GM12875 (cell line): ENCODE measurements around the gene OR6N2.

Experiments used
- H3K4me3 ChIP-seq: one replicate; pipeline ENCODE4 v1.5.1; 2011; ENCODE audit warnings: low read depth, low read length, control low read depth
- TF ChIP-seq, protein P1 (sequence below): IDR thresholded peaks from 2 replicates; pipeline ENCODE4 v1.5.1; 2011; ENCODE audit warnings: low read depth, mild to moderate bottlenecking, control low read depth, inconsistent platforms, low read length, moderate library complexity, borderline replicate concordance; ENCODE audit not compliant: insufficient read depth

The OR6N2 gene

GRCh38 chr1:158781104-158781503, at the start of gene OR6N2:
Gene OR6N2, minus strand, starts transcription at chr1:158781204. Its CDS starts 3,569 bp downstream, at chr1:158777635.
- TF ChIP-seq, protein P1, sequence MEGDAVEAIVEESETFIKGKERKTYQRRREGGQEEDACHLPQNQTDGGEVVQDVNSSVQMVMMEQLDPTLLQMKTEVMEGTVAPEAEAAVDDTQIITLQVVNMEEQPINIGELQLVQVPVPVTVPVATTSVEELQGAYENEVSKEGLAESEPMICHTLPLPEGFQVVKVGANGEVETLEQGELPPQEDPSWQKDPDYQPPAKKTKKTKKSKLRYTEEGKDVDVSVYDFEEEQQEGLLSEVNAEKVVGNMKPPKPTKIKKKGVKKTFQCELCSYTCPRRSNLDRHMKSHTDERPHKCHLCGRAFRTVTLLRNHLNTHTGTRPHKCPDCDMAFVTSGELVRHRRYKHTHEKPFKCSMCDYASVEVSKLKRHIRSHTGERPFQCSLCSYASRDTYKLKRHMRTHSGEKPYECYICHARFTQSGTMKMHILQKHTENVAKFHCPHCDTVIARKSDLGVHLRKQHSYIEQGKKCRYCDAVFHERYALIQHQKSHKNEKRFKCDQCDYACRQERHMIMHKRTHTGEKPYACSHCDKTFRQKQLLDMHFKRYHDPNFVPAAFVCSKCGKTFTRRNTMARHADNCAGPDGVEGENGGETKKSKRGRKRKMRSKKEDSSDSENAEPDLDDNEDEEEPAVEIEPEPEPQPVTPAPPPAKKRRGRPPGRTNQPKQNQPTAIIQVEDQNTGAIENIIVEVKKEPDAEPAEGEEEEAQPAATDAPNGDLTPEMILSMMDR = no peak
- no peak within 1 kb of the TSS for H3K4me3 ChIP-seq

- H3K4me3 ChIP-seq = no peak overlapping the region
- TF ChIP-seq, protein P1 = no peak
Observed at GRCh38 chr1:158830074-158830677, 49.2 kb upstream of the OR6N2 start.

DNA sequence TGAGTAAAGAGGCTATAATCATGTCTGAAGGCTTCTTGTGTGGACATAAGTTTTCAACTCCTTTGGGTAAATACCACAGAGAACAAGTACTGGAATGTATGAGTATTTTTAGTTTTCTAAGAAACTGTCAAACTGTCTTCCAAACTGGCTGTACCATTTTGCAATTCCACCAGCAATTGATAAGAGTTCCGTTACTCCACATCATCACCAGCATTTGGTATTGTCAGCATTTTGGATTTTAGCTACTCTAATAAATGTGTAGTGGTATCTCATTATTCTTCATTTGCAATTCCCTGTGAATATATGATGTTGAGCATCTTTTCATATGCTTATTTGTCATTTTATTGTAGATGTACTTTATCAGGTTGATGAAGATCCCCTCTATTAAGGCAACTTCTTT, 40.7 kb upstream of the OR6N2 start:
- TF ChIP-seq, protein P1 = no peak
- H3K4me3 ChIP-seq = no peak overlapping the region

GRCh38 chr1:158819461-158820443, 38.7 kb upstream of the OR6N2 start:
- TF ChIP-seq, protein P1 = no peak
- H3K4me3 ChIP-seq = no peak overlapping the region

DNA sequence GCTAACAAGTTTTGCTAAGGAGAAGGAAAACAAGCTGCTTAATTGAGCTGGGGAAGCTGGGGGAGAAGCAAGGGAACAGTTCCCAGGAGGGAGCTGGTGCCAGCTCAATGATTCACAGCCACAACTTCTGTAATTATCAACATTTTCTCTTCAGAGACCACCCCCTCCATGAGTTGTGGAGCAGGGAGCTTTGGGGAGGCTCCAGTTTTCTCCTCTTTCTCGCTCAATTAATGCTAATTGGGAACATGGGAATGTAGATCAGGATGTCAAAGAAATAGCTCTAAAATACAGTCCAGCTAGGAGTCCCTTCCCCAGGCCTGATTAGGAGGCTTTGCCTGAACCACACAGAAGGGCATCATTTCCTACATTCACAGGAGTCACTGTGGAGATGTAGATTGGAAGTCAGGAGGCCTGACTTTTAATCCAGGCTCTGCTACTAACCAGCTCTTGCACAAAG, 38.0 kb upstream of the OR6N2 start:
- TF ChIP-seq, protein P1 = no peak

DNA sequence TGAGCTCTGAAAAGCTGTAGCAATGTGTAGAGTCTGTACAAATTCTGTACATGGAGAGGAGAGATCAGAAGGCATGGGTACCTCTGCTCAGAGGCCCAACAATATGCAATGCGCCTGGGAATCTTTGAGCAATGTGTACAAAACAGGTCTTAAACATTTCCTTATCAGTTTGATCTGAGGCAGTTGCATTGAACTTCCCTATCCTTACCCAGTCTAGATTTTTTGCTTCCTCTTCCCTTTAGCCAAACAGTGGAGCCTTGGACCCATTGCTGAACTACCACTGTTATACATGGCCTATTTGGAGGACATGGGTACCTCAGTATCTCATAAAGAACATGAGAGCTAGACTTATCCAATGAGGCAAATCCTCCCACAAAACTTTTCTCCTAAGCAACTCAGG, 37.6 kb upstream of the OR6N2 start:
- TF ChIP-seq, protein P1 = no peak
- no peak overlapping the region for H3K4me3 ChIP-seq

More for the DNA sequence above, 38.0 kb upstream of the OR6N2 start:
- no peak overlapping the region for H3K4me3 ChIP-seq

- TF ChIP-seq, protein P1 = no peak
- no peak overlapping the region for H3K4me3 ChIP-seq
Observed at GRCh38 chr1:158814970-158815369, 34.0 kb upstream of the OR6N2 start.
